GM04503 (cell line): Measurements from ENCODE around the gene DLG2.
A peak's percentile ranks its signal among the peaks of the same experiment; 100 is the strongest.

Experiments used
- DNase-seq: peaks from one replicate; pipeline ENCODE4 v3.0.0-alpha.2; 2012; ENCODE audit warnings: low read depth

Gene DLG2

GRCh38 chr11:83678831-83679584, 1948.1 kb downstream of the DLG2 start:
- DNase-seq = no peak

- DNase-seq = no peak
These were observed 1949.4 kb downstream of the DLG2 start for GRCh38 chr11:83677730-83678129.

GRCh38 chr11:83676056-83676601, 1951.0 kb downstream of the DLG2 start:
- DNase-seq = no peak

GRCh38 chr11:83674102-83674896, 1952.8 kb downstream of the DLG2 start:
- no peak for DNase-seq

GRCh38 chr11:83671289-83671688, 1955.9 kb downstream of the DLG2 start:
- DNase-seq = no peak

- DNase-seq = no peak
These were observed 1961.0 kb downstream of the DLG2 start for GRCh38 chr11:83666149-83666548.

GRCh38 chr11:83663988-83664387, 1963.2 kb downstream of the DLG2 start:
- DNase-seq = no peak

- no peak for DNase-seq
These were observed 1963.7 kb downstream of the DLG2 start for GRCh38 chr11:83663446-83663845.

- DNase-seq = no peak
These were observed 1964.7 kb downstream of the DLG2 start for GRCh38 chr11:83662494-83662893.

- DNase-seq = no peak
These were observed 1965.4 kb downstream of the DLG2 start for GRCh38 chr11:83661491-83662350.

- DNase-seq = no peak
These were observed 1967.7 kb downstream of the DLG2 start for GRCh38 chr11:83659466-83659865.

- no peak for DNase-seq
These were observed 1970.3 kb downstream of the DLG2 start for GRCh38 chr11:83656796-83657330.

- DNase-seq = no peak
These were observed 1971.2 kb downstream of the DLG2 start for GRCh38 chr11:83655976-83656375.

- no peak for DNase-seq
These were observed 1977.7 kb downstream of the DLG2 start for GRCh38 chr11:83649528-83649855.

GRCh38 chr11:83648610-83649527, 1978.3 kb downstream of the DLG2 start:
- DNase-seq = no peak

GRCh38 chr11:83645561-83645960, 1981.6 kb downstream of the DLG2 start:
- no peak for DNase-seq

- no peak for DNase-seq
These were observed 1984.0 kb downstream of the DLG2 start for GRCh38 chr11:83643115-83643514.

- DNase-seq = no peak
These were observed 1984.6 kb downstream of the DLG2 start for GRCh38 chr11:83642500-83642899.

- DNase-seq = peak; percentile 33
These were observed 1985.6 kb downstream of the DLG2 start for GRCh38 chr11:83641511-83641910.

- DNase-seq = no peak
These were observed 1987.0 kb downstream of the DLG2 start for GRCh38 chr11:83639995-83640758.
